Activated gamma-delta T cell (primary cell): ENCODE results near the gene TRAPPC3.
A peak's percentile ranks its signal among the peaks of the same experiment; 100 is the strongest.

ENCODE experiments used
- DNase-seq: peaks from one replicate; lab custom pipeline; 2025; lab: John Stamatoyannopoulos, UW

The TRAPPC3 gene

GRCh38 chr1:36151134-36151844 is 2.0 kb upstream of the TRAPPC3 start:
- DNase-seq, result no peak

GRCh38 chr1:36150296-36151133 is 1.2 kb upstream of the TRAPPC3 start:
- DNase-seq, result peak; percentile 28

GRCh38 chr1:36149973-36150295 is 648 bp upstream of the TRAPPC3 start:
- no peak for DNase-seq

- no peak for DNase-seq
These were observed 457 bp downstream of the TRAPPC3 start for GRCh38 chr1:36148821-36149236.

GRCh38 chr1:36144413-36144812 is 4.9 kb downstream of the TRAPPC3 start:
- DNase-seq, result no peak

GRCh38 chr1:36143424-36143823 is 5.9 kb downstream of the TRAPPC3 start:
- no peak for DNase-seq

- DNase-seq, result no peak
These were observed 7.2 kb downstream of the TRAPPC3 start for GRCh38 chr1:36142121-36142520.

GRCh38 chr1:36139521-36139920 is 9.8 kb downstream of the TRAPPC3 start:
- DNase-seq, result no peak

- DNase-seq, result no peak
These were observed 11.5 kb downstream of the TRAPPC3 start for GRCh38 chr1:36137776-36138175.

GRCh38 chr1:36137226-36137625 is 12.1 kb downstream of the TRAPPC3 start:
- no peak for DNase-seq

GRCh38 chr1:36136535-36136934 is 12.8 kb downstream of the TRAPPC3 start:
- DNase-seq, result no peak

- DNase-seq, result no peak
These were observed 13.5 kb downstream of the TRAPPC3 start for GRCh38 chr1:36135796-36136195.

GRCh38 chr1:36135330-36135667 is 14.0 kb downstream of the TRAPPC3 start:
- no peak for DNase-seq

- no peak for DNase-seq
These were observed 14.6 kb downstream of the TRAPPC3 start for GRCh38 chr1:36134505-36135329.

GRCh38 chr1:36134031-36134430 is 15.3 kb downstream of the TRAPPC3 start:
- DNase-seq, result no peak

- no peak for DNase-seq
These were observed 15.8 kb downstream of the TRAPPC3 start for GRCh38 chr1:36133484-36133883.

- no peak for DNase-seq
These were observed 17.3 kb downstream of the TRAPPC3 start for GRCh38 chr1:36132029-36132428.

- DNase-seq, result no peak
These were observed 20.4 kb downstream of the TRAPPC3 start for GRCh38 chr1:36128905-36129206.

GRCh38 chr1:36128126-36128904 is 21.0 kb downstream of the TRAPPC3 start:
- DNase-seq, result no peak

- DNase-seq, result no peak
These were observed 22.3 kb downstream of the TRAPPC3 start for GRCh38 chr1:36126797-36127500.

- no peak for DNase-seq
These were observed 23.1 kb downstream of the TRAPPC3 start for GRCh38 chr1:36126005-36126716.
